Urinary bladder (tissue), 4 donors: ENCODE results near the gene RHOT1. TPM values are rescaled to one million over a fixed set of nuclear protein-coding genes. Genes with fewer than 3 reads are reported as not detected.

Experiments used
- DNase-seq: peaks from one replicate; pipeline ENCODE4 v3.0.0-alpha.2; 2015; ENCODE audit errors: extremely low spot score
- H3K27ac ChIP-seq: one replicate; pipeline ENCODE4 v1.5.1; 2013; ENCODE audit warnings: low read depth, mild to moderate bottlenecking, moderate library complexity
- H3K36me3 ChIP-seq: one replicate; pipeline ENCODE4 v1.6.1; 2013; ENCODE audit warnings: mild to moderate bottlenecking, moderate library complexity; ENCODE audit not compliant: insufficient read depth
- H3K4me1 ChIP-seq: one replicate; pipeline ENCODE4 v1.6.1; 2013; ENCODE audit warnings: mild to moderate bottlenecking, moderate library complexity; ENCODE audit not compliant: insufficient read depth
- H3K4me3 ChIP-seq: one replicate; pipeline ENCODE4 v1.5.1; 2013; ENCODE audit warnings: low read depth, low read length
- WGBS: extraction: QIAGEN DNeasy Blood & Tissue Kit; methylation state at CpG from one replicate; pipeline ENCODE4 v1.1.7; 2013; 5-methylcytosine and 5-hydroxymethylcytosine counted together
- polyA plus RNA-seq: library from polyadenylated mRNA; stranded (reverse); fragments of 200-250 nt; gene quantifications from one replicate; pipeline ENCODE4 v1.2.3, GENCODE V29; 2013
- total RNA-seq: library from RNA; depleted of rRNA; stranded (reverse); fragments of >200 nt; gene quantifications from one replicate; pipeline ENCODE4 v1.2.3, GENCODE V29; 2014
- donor health status: healthy with polysubstance abuse.
- donor health status: healthy.

RHOT1 gene
- total and polyA plus RNA-seq, 2 donors, result 35.8 to 81.4 TPM

GRCh38 chr17:32189343-32189742 lies 47.0 kb downstream of the RHOT1 start:
- Histone ChIP-seq H3K27ac (no peak overlapping the region), H3K36me3 (peaks cover 1% of the 10 kb centered on the region), H3K4me1 (no peaks in the 10 kb centered on the region), H3K4me3 (no peak overlapping the region)
- DNase-seq, result no peak
- WGBS, result 84% methylated on average over 2 of the region's 2 CpGs

- H3K36me3 ChIP-seq, result peaks cover 1% of the 10 kb centered on the region
- no peaks in the 10 kb centered on the region for H3K4me1 ChIP-seq
- H3K4me3 ChIP-seq, result no peak overlapping the region
- no peak for DNase-seq
- no peak overlapping the region for H3K27ac ChIP-seq
These were observed 49.0 kb downstream of the RHOT1 start for GRCh38 chr17:32191306-32191705.

GRCh38 chr17:32192379-32192778 lies 50.1 kb downstream of the RHOT1 start:
- Histone ChIP-seq H3K4me3 (no peak overlapping the region), H3K36me3 (peaks cover 1% of the 10 kb centered on the region), H3K27ac (no peak overlapping the region), H3K4me1 (no peaks in the 10 kb centered on the region)
- WGBS, result 99% methylated on average over 6 of the region's 6 CpGs
- DNase-seq, result no peak

GRCh38 chr17:32197987-32198386 lies 55.7 kb downstream of the RHOT1 start:
- Histone ChIP-seq H3K36me3 (peaks cover 1% of the 10 kb centered on the region), H3K4me1 (no peaks in the 10 kb centered on the region), H3K27ac (no peak overlapping the region), H3K4me3 (no peak overlapping the region)
- 92% methylated on average over 1 of the region's 1 CpG for WGBS
- no peak for DNase-seq

- DNase-seq, result no peak
- Histone ChIP-seq H3K27ac (no peak overlapping the region), H3K4me1 (no peaks in the 10 kb centered on the region), H3K4me3 (no peak overlapping the region), H3K36me3 (peaks cover 2% of the 10 kb centered on the region)
- 74% methylated on average over 2 of the region's 2 CpGs for WGBS
These were observed 64.6 kb downstream of the RHOT1 start for GRCh38 chr17:32206861-32207260.

GRCh38 chr17:32208436-32208835 lies 66.1 kb downstream of the RHOT1 start:
- Histone ChIP-seq H3K4me1 (no peaks in the 10 kb centered on the region), H3K36me3 (peaks cover 2% of the 10 kb centered on the region), H3K4me3 (no peak overlapping the region), H3K27ac (no peak overlapping the region)
- no peak for DNase-seq

- H3K4me3 ChIP-seq, result no peak overlapping the region
- H3K36me3 ChIP-seq, result peaks cover 2% of the 10 kb centered on the region
- no peak overlapping the region for H3K27ac ChIP-seq
- H3K4me1 ChIP-seq, result no peaks in the 10 kb centered on the region
- DNase-seq, result no peak
These were observed 67.3 kb downstream of the RHOT1 start for GRCh38 chr17:32209608-32210007.

GRCh38 chr17:32211671-32212070 lies 69.4 kb downstream of the RHOT1 start:
- Histone ChIP-seq H3K27ac (no peak overlapping the region), H3K4me1 (no peaks in the 10 kb centered on the region), H3K4me3 (no peak overlapping the region), H3K36me3 (peaks cover 2% of the 10 kb centered on the region)
- no peak for DNase-seq
- WGBS, result 92% methylated on average over 1 of the region's 1 CpG

GRCh38 chr17:32215696-32216095 lies 73.4 kb downstream of the RHOT1 start:
- Histone ChIP-seq H3K27ac (no peak overlapping the region), H3K4me3 (no peak overlapping the region), H3K36me3 (peaks cover 2% of the 10 kb centered on the region), H3K4me1 (no peaks in the 10 kb centered on the region)
- WGBS, result 95% methylated on average over 3 of the region's 3 CpGs
- DNase-seq, result no peak

- WGBS, result 75% methylated on average over 3 of the region's 3 CpGs
- no peaks in the 10 kb centered on the region for H3K36me3 ChIP-seq
- H3K27ac ChIP-seq, result no peak overlapping the region
- no peak for DNase-seq
- no peaks in the 10 kb centered on the region for H3K4me1 ChIP-seq
- H3K4me3 ChIP-seq, result no peak overlapping the region
These were observed 80.3 kb downstream of the RHOT1 start for GRCh38 chr17:32222621-32223020.

- Histone ChIP-seq H3K4me3 (no peak overlapping the region), H3K4me1 (no peaks in the 10 kb centered on the region), H3K36me3 (no peaks in the 10 kb centered on the region), H3K27ac (no peak overlapping the region)
- 88% methylated on average over 3 of the region's 3 CpGs for WGBS
- DNase-seq, result no peak
These were observed 81.4 kb downstream of the RHOT1 start for GRCh38 chr17:32223703-32224102.

GRCh38 chr17:32226886-32227285 lies 84.6 kb downstream of the RHOT1 start:
- no peaks in the 10 kb centered on the region for H3K36me3 ChIP-seq
- H3K4me1 ChIP-seq, result no peaks in the 10 kb centered on the region
- WGBS, result 74% methylated on average over 3 of the region's 3 CpGs
- no peak for DNase-seq
- no peak overlapping the region for H3K4me3 ChIP-seq
- H3K27ac ChIP-seq, result no peak overlapping the region

- H3K27ac ChIP-seq, result no peak overlapping the region
- H3K36me3 ChIP-seq, result no peaks in the 10 kb centered on the region
- 64% methylated on average over 9 of the region's 9 CpGs for WGBS
- no peak overlapping the region for H3K4me3 ChIP-seq
- H3K4me1 ChIP-seq, result no peaks in the 10 kb centered on the region
- no peak for DNase-seq
These were observed 85.6 kb downstream of the RHOT1 start for GRCh38 chr17:32227910-32228309.

- no peak overlapping the region for H3K27ac ChIP-seq
- 68% methylated on average over 2 of the region's 2 CpGs for WGBS
- no peak for DNase-seq
- no peaks in the 10 kb centered on the region for H3K36me3 ChIP-seq
- H3K4me1 ChIP-seq, result no peaks in the 10 kb centered on the region
- no peak overlapping the region for H3K4me3 ChIP-seq
These were observed 93.3 kb downstream of the RHOT1 start for GRCh38 chr17:32235588-32235987.

GRCh38 chr17:32239456-32239855 lies 97.2 kb downstream of the RHOT1 start:
- Histone ChIP-seq H3K27ac (no peak overlapping the region), H3K4me3 (no peak overlapping the region), H3K36me3 (no peaks in the 10 kb centered on the region), H3K4me1 (no peaks in the 10 kb centered on the region)
- 77% methylated on average over 2 of the region's 2 CpGs for WGBS
- no peak for DNase-seq
